Activated effector memory CD4-positive, alpha-beta T cell treated with Interleukin-2 at 50 U/mL for 16 hours (primary cell): ENCODE data around the gene DEDD.

ENCODE experiments used
- DNase-seq: peaks from one replicate; pipeline ENCODE4 v3.0.0-alpha.2; 2020

Gene DEDD

DNA sequence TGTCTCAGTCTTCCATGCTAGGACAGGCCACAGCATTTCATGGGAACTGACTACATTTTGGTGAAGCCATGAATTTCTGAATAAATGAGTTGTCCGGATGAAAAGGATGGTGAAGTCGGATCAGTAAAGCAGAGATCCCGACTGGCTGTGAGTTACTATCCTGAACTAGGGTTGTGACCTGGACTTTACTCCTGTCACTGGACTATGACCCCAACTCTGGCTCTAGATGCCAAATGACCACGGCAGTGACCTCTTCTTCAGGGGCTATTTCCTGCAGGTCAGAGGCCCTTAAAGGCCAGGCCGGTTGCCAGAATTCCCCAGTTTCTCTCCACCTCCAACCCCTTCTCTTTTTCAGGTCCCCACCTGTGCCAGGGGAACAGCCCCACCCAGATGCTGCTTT, 41.4 kb downstream of the DEDD start:
- DNase-seq = no peak

DNA sequence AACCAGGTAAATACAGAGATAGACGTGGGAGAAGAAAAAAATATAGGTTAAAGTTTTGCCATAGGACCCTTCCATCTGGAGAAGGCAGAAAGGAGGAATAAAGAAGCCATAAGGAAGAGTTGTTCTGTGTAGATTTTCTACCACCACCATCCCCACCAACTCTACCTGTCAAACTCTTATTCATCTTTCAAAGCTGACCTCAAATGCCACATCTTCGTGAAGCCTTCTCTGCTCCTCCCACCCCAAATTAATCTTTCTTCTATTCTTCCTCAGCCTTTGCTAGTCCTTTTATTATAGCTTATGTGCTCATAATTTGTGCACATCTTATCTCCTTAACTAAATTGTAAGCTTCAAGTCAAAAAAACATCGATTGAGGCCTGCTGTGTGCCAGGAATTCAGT, 41.9 kb downstream of the DEDD start:
- DNase-seq = no peak

DNA sequence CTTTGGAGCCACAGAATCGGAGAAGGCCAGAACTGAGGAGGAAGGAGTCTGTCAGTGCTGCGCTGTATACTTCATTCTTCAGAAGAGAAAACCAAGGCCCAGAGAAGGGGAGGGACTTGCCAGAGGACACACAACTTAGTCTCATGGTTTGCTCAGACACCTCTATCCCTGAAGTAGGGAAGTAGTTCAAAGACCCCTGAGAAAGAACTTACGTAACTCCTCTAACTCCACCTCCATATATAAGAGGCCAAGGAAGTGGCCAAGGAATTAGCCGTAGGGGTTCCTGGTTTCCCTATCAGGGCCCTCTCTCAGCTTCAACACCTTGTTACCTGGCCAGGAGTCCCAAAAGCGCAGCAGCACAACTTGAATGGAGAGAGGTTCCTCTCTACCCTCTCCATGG, 42.5 kb downstream of the DEDD start:
- DNase-seq = no peak

DNA sequence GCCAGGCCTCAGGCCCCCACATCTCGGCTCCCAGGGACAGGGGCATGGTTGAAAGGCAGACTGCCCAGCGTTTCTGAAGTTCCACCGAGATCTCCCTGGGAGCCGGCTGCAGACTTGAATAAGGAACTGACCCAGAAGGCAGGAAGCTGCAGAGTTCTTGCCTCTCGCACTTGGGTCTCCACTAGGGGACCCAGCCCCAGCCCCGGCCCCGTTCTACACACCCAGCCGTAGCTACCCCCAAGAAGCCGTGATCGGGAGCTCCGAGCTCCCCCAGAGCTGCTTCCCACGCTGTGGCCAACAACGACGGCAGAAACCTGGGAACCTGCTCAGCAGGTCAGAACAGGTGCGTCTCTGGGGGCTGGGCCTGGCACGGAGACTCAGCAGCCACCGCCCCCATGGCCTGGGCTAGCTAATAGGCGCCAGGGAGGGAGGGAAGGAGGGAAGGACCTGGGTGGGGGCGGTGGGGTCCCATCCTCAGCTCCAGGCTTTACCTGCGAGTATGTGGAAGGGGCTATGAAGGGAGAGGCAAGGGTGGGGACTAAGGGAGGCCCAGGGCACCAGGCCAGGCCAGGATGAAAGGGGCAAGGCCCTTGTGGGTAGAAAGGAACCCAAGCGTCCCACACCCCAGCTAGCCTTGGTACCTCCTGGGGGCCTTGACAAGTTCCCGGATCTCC, 43.1 kb downstream of the DEDD start, which contains the start of gene NECTIN4:
Gene NECTIN4 (minus strand): TSS at position 308 of the 674 bp plus-strand sequence. CDS start 262 bp downstream, at position 46.
- DNase-seq = no peak

DNA sequence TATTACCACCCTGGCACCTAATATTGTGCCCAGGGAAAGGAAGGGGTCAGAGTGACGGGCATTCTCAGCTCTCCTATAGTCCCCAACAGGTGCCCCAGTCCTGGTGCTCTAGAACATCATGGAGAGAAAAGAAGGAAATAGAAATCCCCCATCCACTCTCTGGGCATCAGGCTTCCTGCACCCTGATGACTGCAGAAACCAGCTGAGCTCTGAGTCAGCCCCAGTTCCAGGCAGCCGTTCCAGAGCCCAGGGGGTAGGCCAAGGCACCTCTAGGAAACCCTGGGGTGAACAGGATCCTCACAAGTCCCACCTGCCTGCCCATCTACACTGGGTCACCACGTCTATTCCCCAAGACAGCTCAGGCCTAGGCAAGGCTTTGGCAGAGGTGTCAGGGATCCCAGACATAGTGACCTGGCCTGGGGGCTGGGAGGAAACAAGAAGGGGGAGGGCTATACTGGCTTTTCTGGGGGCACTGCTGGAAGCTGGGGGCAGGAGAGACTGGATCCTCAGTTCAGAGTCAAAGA, 43.8 kb downstream of the DEDD start:
- DNase-seq = no peak

DNA sequence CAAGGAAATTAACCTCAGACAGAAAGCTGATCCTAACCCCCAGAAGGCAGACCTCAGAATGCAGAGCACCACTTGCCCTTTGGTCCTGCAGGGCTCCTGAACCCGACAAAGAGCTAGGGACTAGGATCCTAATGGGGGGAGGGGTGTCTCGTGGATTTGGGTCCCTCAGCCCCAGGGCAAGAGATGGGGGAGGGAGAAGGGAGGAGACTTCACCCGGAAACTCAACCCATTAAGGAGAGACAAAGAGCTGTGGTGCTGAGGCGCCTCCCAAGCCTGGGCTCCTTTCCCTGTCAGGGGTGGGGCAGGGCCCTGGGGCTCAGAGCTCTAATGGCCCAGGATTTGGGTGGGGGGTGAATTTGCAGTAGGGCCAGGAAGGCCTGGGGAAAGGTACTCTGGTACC, 46.0 kb downstream of the DEDD start:
- no peak for DNase-seq

- DNase-seq = no peak
Measured at GRCh38 chr1:161085165-161085564, 47.3 kb downstream of the DEDD start.

- no peak for DNase-seq
Measured at GRCh38 chr1:161084597-161084988, 47.9 kb downstream of the DEDD start.

GRCh38 chr1:161083748-161084596, 48.5 kb downstream of the DEDD start:
- no peak for DNase-seq

GRCh38 chr1:161082996-161083747, 49.3 kb downstream of the DEDD start:
- no peak for DNase-seq

DNA sequence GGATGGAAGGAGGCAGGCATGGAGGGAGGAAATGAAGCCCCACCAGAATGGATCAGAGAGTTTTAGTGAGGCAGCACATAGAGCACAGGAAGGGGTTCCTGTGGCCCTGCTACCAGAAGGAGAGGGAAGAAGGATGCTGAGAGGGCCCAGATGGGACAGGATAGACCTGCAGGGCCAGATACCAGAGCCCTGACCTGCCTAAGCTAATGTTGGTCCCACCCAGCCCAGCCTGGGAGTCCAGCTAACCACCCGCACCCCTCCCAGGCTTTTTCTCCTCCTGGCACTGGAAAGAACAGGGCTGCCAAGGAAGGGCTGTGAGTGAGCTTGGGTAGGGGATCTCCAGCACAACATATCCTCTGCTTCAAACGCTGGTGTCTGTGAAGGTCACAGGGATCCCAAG, 50.0 kb downstream of the DEDD start:
- DNase-seq = no peak

GRCh38 chr1:161081519-161081918, 50.9 kb downstream of the DEDD start:
- no peak for DNase-seq

- DNase-seq = no peak
Measured at GRCh38 chr1:161080441-161081405, 51.7 kb downstream of the DEDD start.

DNA sequence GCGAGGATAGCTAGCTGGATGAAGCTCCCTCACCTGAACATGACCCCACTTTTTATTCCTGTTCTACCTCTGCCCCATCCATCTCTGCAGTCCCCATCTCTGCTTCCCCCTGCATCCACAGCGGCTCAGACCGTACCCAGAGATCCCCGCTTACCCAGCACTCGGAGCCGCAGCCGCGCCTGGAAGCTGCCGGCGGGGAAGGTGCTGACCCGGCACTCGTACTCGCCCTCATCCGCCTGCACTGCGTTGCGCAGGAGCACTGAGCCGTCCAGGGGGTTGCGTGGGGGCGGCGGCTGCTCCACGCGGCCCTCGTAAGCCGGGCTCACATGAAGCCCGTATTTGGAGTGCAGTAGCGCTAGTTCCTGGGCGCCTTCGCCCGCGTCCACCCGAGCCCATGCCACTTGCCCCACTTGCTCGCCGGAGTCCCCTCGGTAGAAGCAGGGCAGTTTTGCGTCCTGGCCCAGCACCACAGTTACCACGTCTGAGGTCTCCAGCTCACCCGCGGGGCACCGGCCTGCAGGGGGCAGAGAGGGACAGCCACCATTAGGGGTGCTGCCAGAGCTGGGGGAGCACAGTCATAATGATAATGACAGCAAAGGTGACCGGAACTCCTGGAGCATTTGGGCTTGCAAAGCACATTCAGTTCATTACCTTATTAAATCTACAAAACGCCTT, 52.9 kb downstream of the DEDD start:
- DNase-seq = no peak

DNA sequence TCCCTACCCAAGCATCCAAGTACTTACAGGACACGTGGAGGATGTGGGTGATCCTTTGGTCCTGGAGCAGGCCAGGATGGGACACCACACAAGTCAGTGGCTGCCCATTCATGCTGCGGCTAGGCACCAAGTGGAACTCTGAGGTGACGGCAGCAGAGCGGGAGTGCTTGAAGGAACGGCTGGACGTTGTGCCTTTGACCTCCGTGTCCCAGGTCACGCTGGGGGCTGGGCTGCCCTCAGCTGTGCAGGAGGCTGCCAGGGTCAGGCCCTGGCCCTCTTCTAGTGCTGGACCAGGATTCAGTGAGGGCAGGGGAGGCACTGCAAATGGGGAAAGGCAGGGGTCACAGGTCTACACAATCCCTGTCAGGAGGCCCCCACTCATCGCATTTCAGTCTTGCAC, 55.0 kb downstream of the DEDD start:
- DNase-seq = no peak

DNA sequence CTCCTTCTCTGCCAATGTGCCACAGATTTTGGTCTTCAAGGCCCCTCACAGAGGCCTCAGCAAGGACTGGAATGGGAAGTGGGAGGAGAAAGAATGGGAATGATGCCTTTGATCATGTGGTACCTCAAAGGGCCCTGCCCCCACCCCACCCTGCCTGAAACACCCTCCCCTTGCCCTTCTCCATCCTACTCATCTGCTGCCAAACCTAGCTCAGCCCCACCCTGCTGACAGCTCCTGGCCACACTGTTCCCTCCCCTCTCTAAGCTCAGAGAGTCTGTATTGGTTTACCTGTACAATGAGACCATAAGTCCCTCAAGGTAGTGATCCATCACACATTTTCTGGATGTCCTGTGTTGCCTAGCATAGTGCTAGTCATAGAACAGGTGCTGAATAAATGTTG, 56.1 kb downstream of the DEDD start:
- no peak for DNase-seq

DNA sequence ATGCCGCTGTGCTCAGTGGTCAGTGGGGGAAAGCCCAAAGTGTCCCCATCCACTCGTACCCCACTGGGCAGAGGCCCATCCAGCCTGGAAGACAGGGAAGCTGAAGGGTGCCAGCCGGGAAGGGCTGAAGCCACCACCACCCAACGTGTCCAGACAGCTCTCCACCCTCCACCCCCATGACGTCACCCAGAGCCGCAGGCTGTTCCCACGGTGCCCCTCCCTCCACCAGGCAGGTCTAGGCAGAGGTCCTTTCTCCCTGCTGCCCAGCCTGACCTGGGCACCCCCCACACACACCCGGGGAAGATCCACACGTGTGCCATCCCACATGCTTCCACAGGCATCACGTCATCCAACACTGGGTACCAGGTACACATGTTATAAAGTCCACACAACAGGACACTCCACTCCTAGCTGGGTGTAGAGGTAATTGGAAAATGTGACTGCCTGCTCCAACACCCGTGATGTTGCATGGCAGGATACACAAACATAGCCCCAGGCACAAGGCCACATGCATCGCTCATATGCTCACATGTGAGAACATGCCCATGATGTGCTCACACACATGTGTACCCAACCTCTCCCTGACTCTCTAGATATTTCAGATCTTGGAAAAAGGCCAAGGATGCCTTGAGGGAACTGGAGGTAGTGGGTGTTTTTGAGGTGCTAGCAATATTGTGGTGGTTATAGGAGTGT, 57.6 kb downstream of the DEDD start:
- DNase-seq = no peak

- no peak for DNase-seq
Measured at GRCh38 chr1:161073474-161074121, 58.9 kb downstream of the DEDD start.

- DNase-seq = no peak
Measured at GRCh38 chr1:161072751-161073449, 59.6 kb downstream of the DEDD start.

DNA sequence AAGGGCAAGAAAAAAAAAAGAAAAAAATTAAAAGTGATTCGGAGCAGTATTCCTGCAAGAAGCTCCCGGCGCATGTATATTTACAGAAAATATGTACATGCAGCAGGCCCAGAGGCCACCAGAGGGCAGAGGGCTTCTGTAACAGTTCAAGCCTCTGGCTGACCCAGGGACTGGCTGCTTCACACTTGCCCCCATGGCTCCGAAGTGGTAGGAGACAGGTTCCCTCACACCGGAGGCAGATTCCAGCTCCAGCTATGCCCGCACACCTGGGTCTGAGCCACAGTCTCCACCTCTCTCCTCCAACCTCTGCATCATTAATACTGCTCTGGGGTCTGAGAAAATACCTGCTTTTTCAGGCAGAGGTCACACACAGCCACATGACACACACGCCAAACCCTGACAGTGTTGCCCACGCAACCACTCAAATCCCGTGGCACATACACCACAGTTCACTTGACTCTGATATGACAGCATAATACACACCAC, 60.5 kb downstream of the DEDD start:
- peak; percentile 28 for DNase-seq
